Measurements from ENCODE around the gene AKNAD1.
"Not testable (repeated sequence)": the region's sequence is repeated elsewhere in the genome, so short reads cannot be mapped to it uniquely, and the experiment has no call there.

Gene AKNAD1

GRCh38 chr1:108781575-108781944 is 75.3 kb downstream of the AKNAD1 start:
- not testable (repeated sequence) for H4K91ac ChIP-seq (ENCODE audit: low read depth, low read length); H3K79me2 ChIP-seq (ENCODE audit: control insufficient read depth, insufficient read depth, low read length, poor library complexity); H3K27ac ChIP-seq (ENCODE audit: low read depth, low read length); H2BK5ac ChIP-seq (ENCODE audit: low read depth, low read length, poor library complexity); H2AK5ac ChIP-seq (ENCODE audit: low read length); H3K4ac ChIP-seq (ENCODE audit: low read depth, low read length); H3K4me3 ChIP-seq (ENCODE audit: low read depth, low read length); H3K4me1 ChIP-seq (ENCODE audit: control insufficient read depth in 1 of 2, insufficient read depth in 2 of 2, low read length in 2 of 2); H3K18ac ChIP-seq (ENCODE audit: low read length); H2BK120ac ChIP-seq (ENCODE audit: insufficient read depth, low read length, poor library complexity); H3K9me3 ChIP-seq (ENCODE audit: insufficient read depth, low read depth, low read length); H3K23ac ChIP-seq (ENCODE audit: low read length); H3K4me2 ChIP-seq (ENCODE audit: low read length); H2BK12ac ChIP-seq (ENCODE audit: low read length); H3K27me3 ChIP-seq (ENCODE audit: insufficient read depth, low read length); H4K12ac ChIP-seq (ENCODE audit: low read depth, low read length); DNase-seq; H2AFZ ChIP-seq (ENCODE audit: insufficient read depth, low read length, poor library complexity); H3K79me1 ChIP-seq (ENCODE audit: low read length); H4K8ac ChIP-seq (ENCODE audit: low read depth, low read length); H3K14ac ChIP-seq (ENCODE audit: low read length); H3K9ac ChIP-seq (ENCODE audit: low read length)
- no CpG with 5 or more reads among the region's 1 CpG for WGBS (ENCODE audit: extremely low coverage, insufficient coverage, insufficient read length)
- peaks cover 19 to 26% of the 10 kb centered on the region in 2 experiments for H3K36me3 ChIP-seq (ENCODE audit: control insufficient read depth in 1 of 2, insufficient read depth in 2 of 2, low read length in 2 of 2)

DNA sequence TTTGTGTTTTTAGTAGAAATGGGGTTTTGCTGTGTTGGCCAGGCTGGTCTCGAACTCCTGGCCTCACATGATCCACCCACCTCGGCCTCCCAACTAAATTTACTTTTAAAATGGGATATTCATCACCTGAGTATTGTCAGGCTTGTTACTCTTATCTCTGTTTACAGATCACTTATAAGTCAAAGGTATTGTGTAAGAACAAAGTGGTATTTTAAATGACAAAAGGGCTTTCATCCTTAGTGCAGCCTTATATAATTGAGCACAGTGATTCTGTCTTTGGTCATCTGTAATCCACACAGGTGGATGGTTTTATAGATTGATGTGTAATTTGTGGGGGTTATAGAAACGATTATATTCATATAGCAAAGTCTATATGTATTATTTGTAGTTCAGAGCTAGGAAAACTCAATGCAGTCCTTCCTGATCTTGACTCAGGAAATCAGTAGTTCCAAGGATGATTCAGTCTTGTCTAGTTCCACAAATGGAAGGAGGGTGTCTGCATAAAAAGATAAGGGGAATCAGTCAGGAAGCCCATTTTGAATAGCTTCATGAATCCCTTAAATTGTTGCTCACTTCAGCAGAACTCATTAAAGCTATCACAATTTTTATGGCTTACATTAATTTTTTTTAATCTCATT is 75.8 kb downstream of the AKNAD1 start:
- Histone ChIP-seq H3K4me1 (ENCODE audit: control insufficient read depth in 1 of 2, insufficient read depth in 2 of 2, low read length in 2 of 2) (no peaks in the 10 kb centered on the region), H2BK120ac (ENCODE audit: insufficient read depth, low read length, poor library complexity) (no peak overlapping the region), H3K27ac (ENCODE audit: low read depth, low read length) (no peak overlapping the region), H3K79me1 (ENCODE audit: low read length) (no peaks in the 10 kb centered on the region), H3K4me3 (ENCODE audit: low read depth, low read length) (no peak overlapping the region), H3K36me3 (ENCODE audit: control insufficient read depth in 1 of 2, insufficient read depth in 2 of 2, low read length in 2 of 2) (peaks cover 17 to 24% of the 10 kb centered on the region in 2 experiments), H4K8ac (ENCODE audit: low read depth, low read length) (no peak overlapping the region), H2BK5ac (ENCODE audit: low read depth, low read length, poor library complexity) (no peak overlapping the region), H3K79me2 (ENCODE audit: control insufficient read depth, insufficient read depth, low read length, poor library complexity) (no peaks in the 10 kb centered on the region), H3K23ac (ENCODE audit: low read length) (no peak overlapping the region), H4K91ac (ENCODE audit: low read depth, low read length) (no peak overlapping the region), H3K9ac (ENCODE audit: low read length) (no peak overlapping the region), H2AK5ac (ENCODE audit: low read length) (no peak overlapping the region), H3K4ac (ENCODE audit: low read depth, low read length) (no peak overlapping the region), H2BK12ac (ENCODE audit: low read length) (no peak overlapping the region), H3K4me2 (ENCODE audit: low read length) (no peak overlapping the region), H3K9me3 (ENCODE audit: insufficient read depth, low read depth, low read length) (peaks cover 7% of the 10 kb centered on the region), H2AFZ (ENCODE audit: insufficient read depth, low read length, poor library complexity) (no peak overlapping the region), H3K27me3 (ENCODE audit: insufficient read depth, low read length) (no peaks in the 10 kb centered on the region), H3K18ac (ENCODE audit: low read length) (no peak overlapping the region), H3K14ac (ENCODE audit: low read length) (no peak overlapping the region), H4K12ac (ENCODE audit: low read depth, low read length) (no peak overlapping the region)
- DNase-seq, result peak in 1 of 2 donors; percentile 38
- no CpG with 5 or more reads among the region's 3 CpGs for WGBS (ENCODE audit: extremely low coverage, insufficient coverage, insufficient read length)

DNA sequence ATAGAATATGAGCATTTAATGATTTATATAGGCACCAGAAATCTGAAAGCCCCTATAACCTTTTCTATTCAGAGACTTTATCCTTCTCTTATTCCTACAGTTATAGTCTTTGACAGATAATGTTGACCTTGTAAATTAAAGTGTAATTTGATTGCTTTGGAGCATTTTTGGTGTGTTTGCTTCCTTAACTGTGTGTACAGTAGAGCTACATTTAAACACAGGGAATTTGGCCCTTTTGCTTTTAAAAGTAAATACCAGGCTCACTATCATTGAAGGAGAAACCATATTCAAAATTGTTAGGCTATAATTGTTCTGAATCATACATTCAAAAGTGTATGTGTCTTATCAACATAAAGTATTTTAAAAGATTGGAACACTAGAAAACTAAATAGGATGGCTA is 77.4 kb downstream of the AKNAD1 start:
- H3K79me1 ChIP-seq (ENCODE audit: low read length), result no peaks in the 10 kb centered on the region
- H3K27ac ChIP-seq (ENCODE audit: low read depth, low read length), result no peak overlapping the region
- H2AK5ac ChIP-seq (ENCODE audit: low read length), result no peak overlapping the region
- no peak overlapping the region for H3K18ac ChIP-seq (ENCODE audit: low read length)
- H3K23ac ChIP-seq (ENCODE audit: low read length), result no peak overlapping the region
- H4K8ac ChIP-seq (ENCODE audit: low read depth, low read length), result no peak overlapping the region
- H2BK12ac ChIP-seq (ENCODE audit: low read length), result no peak overlapping the region
- no peak overlapping the region for H2BK5ac ChIP-seq (ENCODE audit: low read depth, low read length, poor library complexity)
- no peak for DNase-seq
- no peak overlapping the region for H3K9ac ChIP-seq (ENCODE audit: low read length)
- no peaks in the 10 kb centered on the region for H3K4me1 ChIP-seq (ENCODE audit: control insufficient read depth in 1 of 2, insufficient read depth in 2 of 2, low read length in 2 of 2)
- no peak overlapping the region for H3K14ac ChIP-seq (ENCODE audit: low read length)
- H3K79me2 ChIP-seq (ENCODE audit: control insufficient read depth, insufficient read depth, low read length, poor library complexity), result no peaks in the 10 kb centered on the region
- no peak overlapping the region for H3K4ac ChIP-seq (ENCODE audit: low read depth, low read length)
- no peaks in the 10 kb centered on the region for H3K27me3 ChIP-seq (ENCODE audit: insufficient read depth, low read length)
- peaks cover 8 to 10% of the 10 kb centered on the region in 2 experiments for H3K36me3 ChIP-seq (ENCODE audit: control insufficient read depth in 1 of 2, insufficient read depth in 2 of 2, low read length in 2 of 2)
- no peak overlapping the region for H3K4me3 ChIP-seq (ENCODE audit: low read depth, low read length)
- no peaks in the 10 kb centered on the region for H3K9me3 ChIP-seq (ENCODE audit: insufficient read depth, low read depth, low read length)
- no peak overlapping the region for H3K4me2 ChIP-seq (ENCODE audit: low read length)
- H4K12ac ChIP-seq (ENCODE audit: low read depth, low read length), result no peak overlapping the region
- H2BK120ac ChIP-seq (ENCODE audit: insufficient read depth, low read length, poor library complexity), result no peak overlapping the region
- H2AFZ ChIP-seq (ENCODE audit: insufficient read depth, low read length, poor library complexity), result no peak overlapping the region
- H4K91ac ChIP-seq (ENCODE audit: low read depth, low read length), result no peak overlapping the region

DNA sequence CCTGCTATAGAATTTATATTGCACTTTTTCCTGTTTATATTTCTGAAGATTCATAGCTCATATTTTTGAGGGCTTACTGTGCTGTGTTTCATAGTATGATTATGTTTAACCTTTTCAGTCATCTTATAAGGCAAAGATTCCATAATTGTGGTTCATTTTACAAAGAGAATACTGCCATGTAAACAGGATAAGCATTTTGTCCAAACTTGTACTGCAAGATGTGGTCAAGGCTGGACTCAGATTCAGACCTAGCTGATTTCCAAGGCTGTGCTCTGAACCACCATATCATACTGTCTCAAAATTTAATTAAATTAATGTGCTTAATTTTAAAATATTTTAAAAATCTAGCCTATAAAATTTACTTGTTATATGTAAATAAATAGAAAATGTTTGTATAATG is 79.1 kb downstream of the AKNAD1 start:
- Histone ChIP-seq H2AK5ac (ENCODE audit: low read length) (no peak overlapping the region), H2BK120ac (ENCODE audit: insufficient read depth, low read length, poor library complexity) (no peak overlapping the region), H3K79me1 (ENCODE audit: low read length) (no peaks in the 10 kb centered on the region)

More for the DNA sequence above, 79.1 kb downstream of the AKNAD1 start:
- H3K27ac ChIP-seq (ENCODE audit: low read depth, low read length), result no peak overlapping the region
- no peak for DNase-seq
- no peak overlapping the region for H2BK12ac ChIP-seq (ENCODE audit: low read length)
- no peak overlapping the region for H2AFZ ChIP-seq (ENCODE audit: insufficient read depth, low read length, poor library complexity)
- H3K9ac ChIP-seq (ENCODE audit: low read length), result no peak overlapping the region
- no peak overlapping the region for H3K4me3 ChIP-seq (ENCODE audit: low read depth, low read length)
- H3K4me2 ChIP-seq (ENCODE audit: low read length), result no peak overlapping the region
- H2BK5ac ChIP-seq (ENCODE audit: low read depth, low read length, poor library complexity), result no peak overlapping the region
- no peak overlapping the region for H4K12ac ChIP-seq (ENCODE audit: low read depth, low read length)
- H4K91ac ChIP-seq (ENCODE audit: low read depth, low read length), result no peak overlapping the region
- no peaks in the 10 kb centered on the region for H3K9me3 ChIP-seq (ENCODE audit: insufficient read depth, low read depth, low read length)
- H3K4ac ChIP-seq (ENCODE audit: low read depth, low read length), result no peak overlapping the region
- H3K14ac ChIP-seq (ENCODE audit: low read length), result no peak overlapping the region
- H3K27me3 ChIP-seq (ENCODE audit: insufficient read depth, low read length), result no peaks in the 10 kb centered on the region
- no peak overlapping the region for H3K23ac ChIP-seq (ENCODE audit: low read length)
- H3K79me2 ChIP-seq (ENCODE audit: control insufficient read depth, insufficient read depth, low read length, poor library complexity), result no peaks in the 10 kb centered on the region
- H3K18ac ChIP-seq (ENCODE audit: low read length), result no peak overlapping the region
- H4K8ac ChIP-seq (ENCODE audit: low read depth, low read length), result no peak overlapping the region
- H3K36me3 ChIP-seq (ENCODE audit: control insufficient read depth in 1 of 2, insufficient read depth in 2 of 2, low read length in 2 of 2), result peaks cover 7 to 10% of the 10 kb centered on the region in 2 experiments
- no peaks in the 10 kb centered on the region for H3K4me1 ChIP-seq (ENCODE audit: control insufficient read depth in 1 of 2, insufficient read depth in 2 of 2, low read length in 2 of 2)
